Left ventricle myocardium superior (tissue), 1 donor: ENCODE data around the gene EHHADH. TPM values are rescaled to one million over a fixed set of nuclear protein-coding genes. Genes with fewer than 3 reads are reported as not detected.

ENCODE experiments used
- ATAC-seq: fragments of 200-7000 bp; cut with Tn5 transposase; one replicate; pipeline ENCODE4 v1.9.1; 2020; ENCODE audit warnings: mild to moderate bottlenecking, moderate library complexity
- DNase-seq: peaks from one replicate; pipeline ENCODE4 v3.0.0-alpha.2; 2020
- intact Hi-C: fragments of 100-400 bp; cut with micrococcal nuclease; formaldehyde crosslinking; loops from one replicate; pipeline ENCODE4 v1.11.0; 2022
- microRNA-seq: library from miRNA; unstranded; fragments of <30 nt; microRNA quantifications from one replicate; pipeline ENCODE4 v1.2.0, GENCODE V29; 2020; ENCODE audit warnings: borderline number of aligned reads
- total RNA-seq: library from RNA; stranded (reverse); fragmentation: NEBNext Ultra II Directional; extraction: Animal tissue kit (Norgen Biotek cat#: 25700); gene quantifications from one replicate; pipeline ENCODE4 v1.2.1, GENCODE V29; 2021
- donor health status: DM: no; HTN: yes; CAD: no; lungs with severe emphysema.

The EHHADH gene
- total RNA-seq, 1 donor from 2014 or later: 19.2 TPM

GRCh38 chr3:185153861-185154629 lies 99.8 kb downstream of the EHHADH start:
- DNase-seq (no peak), ATAC-seq (no peak)
- intact Hi-C loops: no loop called here

GRCh38 chr3:185153171-185153771 lies 100.6 kb downstream of the EHHADH start:
- peak; percentile 39 for ATAC-seq

GRCh38 chr3:185152410-185153170 lies 101.3 kb downstream of the EHHADH start, which contains the start of gene C3orf70:
Gene C3orf70, minus strand, starts transcription at chr3:185153060. Its CDS starts 237 bp downstream, at chr3:185152823.
- ATAC-seq: peak; percentile 89
- DNase-seq: peak; percentile 85
- intact Hi-C loops: no loop called here

More at GRCh38 chr3:185153171-185153771, 100.6 kb downstream of the EHHADH start:
- no peak for DNase-seq
- intact Hi-C loops: no loop called here

GRCh38 chr3:185151964-185152409 lies 101.9 kb downstream of the EHHADH start:
- DNase-seq: no peak
- intact Hi-C loops: no loop called here
- no peak for ATAC-seq

GRCh38 chr3:185151101-185151963 lies 102.5 kb downstream of the EHHADH start:
- ATAC-seq: no peak
- DNase-seq: no peak
- intact Hi-C loops: no loop called here

GRCh38 chr3:185150561-185150960 lies 103.3 kb downstream of the EHHADH start:
- intact Hi-C loops: no loop called here
- ATAC-seq: no peak
- no peak for DNase-seq

- DNase-seq (no peak), ATAC-seq (peak; percentile 7)
- intact Hi-C loops: no loop called here
Measured at GRCh38 chr3:185149591-185149990, 104.3 kb downstream of the EHHADH start.

- DNase-seq (no peak), ATAC-seq (no peak)
- intact Hi-C loops: no loop called here
Measured at GRCh38 chr3:185145511-185145910, 108.3 kb downstream of the EHHADH start.

- DNase-seq (no peak), ATAC-seq (no peak)
- intact Hi-C loops: no loop called here
Measured at GRCh38 chr3:185144784-185145183, 109.1 kb downstream of the EHHADH start.

Small RNA genes within 50 kb of the gene (microRNA-seq; reads per million reads assigned to microRNA genes)
- not detected for gene MIR5588

Other genes with a start within 250 kb of the EHHADH start
- gene C3orf70, start 101.0 kb downstream of the EHHADH start, total RNA-seq: 1.4 TPM
- 8.0 TPM for gene MAP3K13, start 109.1 kb upstream of the EHHADH start, total RNA-seq
- gene TMEM41A, start 245.0 kb upstream of the EHHADH start, total RNA-seq: 9.2 TPM